AG10803 (cell line): ENCODE measurements around the gene EIF3CL.
"Not testable (repeated sequence)": the region's sequence is repeated elsewhere in the genome, so short reads cannot be mapped to it uniquely, and the experiment has no call there.

Experiments used
- DNase-seq: peaks from one replicate; pipeline ENCODE4 v3.0.0; 2010; ENCODE audit warnings: low read depth
- H3K4me3 ChIP-seq: 2 replicates; pipeline ENCODE4 v1.5.1; 2011; ENCODE audit warnings: mild to moderate bottlenecking, low read length, control low read depth

EIF3CL gene

DNA sequence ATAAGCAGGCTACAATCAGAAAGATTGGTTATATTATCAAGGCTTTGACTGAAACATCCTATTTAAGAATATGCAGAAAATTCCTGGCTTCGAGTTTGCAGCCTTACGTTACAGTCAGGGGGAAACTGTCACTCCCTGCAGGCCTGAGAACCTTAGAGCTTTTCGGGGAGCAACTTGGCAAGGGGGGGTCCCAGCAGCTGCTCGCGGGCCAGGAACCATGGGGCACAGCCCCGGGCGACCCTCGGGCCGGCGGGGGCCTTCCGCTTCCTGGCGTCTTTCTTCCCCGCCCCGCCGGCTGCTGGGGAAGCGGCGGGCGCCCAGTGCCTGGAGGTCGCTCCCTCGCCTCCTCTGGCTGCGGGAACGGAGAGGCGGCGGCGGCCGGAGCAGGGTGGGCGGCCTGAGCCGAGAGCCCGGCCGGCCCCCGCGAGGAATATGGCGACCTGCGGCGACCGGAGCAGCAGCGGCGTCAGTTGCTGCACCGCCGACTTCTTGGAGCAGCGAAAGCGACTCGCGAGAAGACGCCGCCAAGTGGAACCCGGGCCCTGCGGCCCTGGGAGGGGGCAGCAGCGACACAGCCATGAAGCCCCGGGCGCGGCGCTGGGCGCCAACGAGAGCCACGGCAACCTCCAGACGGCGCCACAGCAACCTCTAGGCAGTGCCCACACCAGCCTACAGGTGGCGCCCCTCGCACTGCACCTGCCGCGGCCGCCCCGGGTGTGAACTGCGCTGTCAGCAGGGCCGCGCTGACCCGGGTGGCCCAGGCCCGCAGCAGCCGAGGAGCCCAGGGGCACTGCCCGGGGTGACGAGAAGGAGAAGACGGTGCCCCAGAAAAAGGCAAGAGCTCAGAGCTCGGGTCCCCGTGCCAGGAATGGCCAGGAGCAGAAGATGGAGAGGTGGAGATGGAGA lies 39.1 kb downstream of the EIF3CL start:
- DNase-seq, H3K4me3 ChIP-seq: not testable (repeated sequence)

DNA sequence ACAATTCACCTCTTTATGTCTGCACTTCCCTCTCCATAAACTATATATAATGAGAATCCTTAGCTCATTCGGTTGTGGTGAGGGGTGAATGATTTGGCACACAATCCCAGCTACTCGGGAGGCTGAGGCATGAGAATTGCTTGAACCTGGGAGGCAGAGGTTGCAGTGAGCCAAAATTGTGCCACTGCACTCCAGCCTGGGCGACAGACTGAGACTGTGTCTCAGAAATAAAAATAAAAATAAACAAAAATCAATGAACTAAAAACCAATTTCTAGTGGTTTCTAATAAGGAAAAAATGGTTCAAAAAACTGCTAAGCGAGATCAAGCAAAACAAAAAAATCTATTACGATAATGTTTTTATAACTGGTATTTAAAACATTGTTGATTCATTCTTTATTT lies 40.2 kb downstream of the EIF3CL start, which contains the start of gene NPIPB6:
NPIPB6 (minus strand) TSS at position 101 of the 400 bp plus-strand sequence. CDS start 686 bp downstream, outside the sequence.
- DNase-seq, H3K4me3 ChIP-seq: not testable (repeated sequence)

DNA sequence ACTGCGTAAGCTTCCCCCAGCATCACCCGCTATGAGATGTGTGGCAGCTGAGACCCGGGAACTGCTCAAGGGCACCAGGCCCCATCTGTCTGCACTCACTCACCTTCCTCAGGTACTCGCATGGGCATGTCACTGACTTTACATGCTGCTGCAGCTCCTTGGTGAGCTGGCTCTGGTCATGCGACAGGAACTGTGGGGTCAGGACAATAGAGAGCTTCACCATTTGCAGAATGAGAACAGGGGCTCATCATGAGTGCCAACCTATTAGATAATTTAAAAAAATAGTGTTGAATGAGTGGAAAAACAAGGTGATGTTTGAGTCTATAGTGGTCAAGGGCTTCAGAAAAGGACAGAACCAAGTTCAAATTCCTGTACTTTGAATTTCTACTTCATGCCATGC lies 41.0 kb downstream of the EIF3CL start:
- not testable (repeated sequence) for H3K4me3 ChIP-seq, DNase-seq

DNA sequence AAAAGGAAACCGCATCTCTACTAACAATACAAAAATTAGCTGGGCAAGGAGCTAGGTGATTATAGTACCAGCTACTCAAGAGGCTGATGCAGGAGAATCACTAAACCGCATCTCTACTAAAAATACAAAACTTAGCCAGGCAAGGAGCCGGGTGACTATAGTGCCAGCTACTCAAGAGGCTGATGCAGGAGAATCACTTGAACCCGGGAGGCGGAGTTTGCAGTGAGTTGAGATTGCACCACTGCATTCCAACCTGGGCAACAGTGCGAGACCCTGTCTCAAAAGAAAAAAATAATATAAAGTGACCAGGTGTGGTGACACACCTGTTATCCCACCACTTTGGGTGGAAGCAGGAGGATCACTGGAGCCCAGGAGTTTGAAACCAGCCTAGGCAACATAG lies 65.4 kb downstream of the EIF3CL start:
- not testable (repeated sequence) for H3K4me3 ChIP-seq, DNase-seq

DNA sequence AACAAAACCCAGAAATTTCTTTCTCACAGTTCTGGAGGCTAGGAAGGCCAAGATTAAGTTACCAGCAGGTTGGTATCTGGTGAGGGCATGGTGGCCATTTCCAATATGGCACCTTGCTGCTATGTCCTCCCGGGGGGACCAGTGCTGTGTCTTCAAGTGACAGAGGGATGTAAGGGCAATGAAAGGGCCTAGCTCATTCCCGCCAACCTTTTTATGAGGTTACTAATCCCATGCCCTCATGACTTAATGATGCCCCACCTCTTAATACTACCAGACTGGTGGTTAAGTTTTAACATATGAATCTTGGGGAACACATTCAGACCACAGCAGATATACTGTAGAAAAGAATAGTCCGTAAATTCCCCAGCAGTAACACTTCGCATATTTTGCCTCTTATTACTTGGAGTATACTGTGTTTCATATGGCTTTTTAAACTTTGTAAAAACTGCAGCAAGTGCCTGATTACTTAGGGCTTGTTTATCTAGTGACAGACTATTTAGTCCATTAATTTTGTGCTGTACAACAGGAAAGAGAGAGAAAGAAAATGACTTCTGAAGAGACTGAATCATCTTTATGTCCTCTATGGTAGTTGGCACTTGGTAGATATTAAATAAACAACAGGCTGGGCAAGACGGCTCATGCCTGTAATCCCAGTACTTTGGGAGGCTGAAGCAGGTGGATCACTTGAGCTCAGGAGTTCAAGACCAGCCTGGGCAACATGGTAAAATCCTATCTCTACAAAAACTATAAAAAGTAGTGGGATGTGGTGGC lies 66.5 kb downstream of the EIF3CL start:
- not testable (repeated sequence) for DNase-seq, H3K4me3 ChIP-seq

DNA sequence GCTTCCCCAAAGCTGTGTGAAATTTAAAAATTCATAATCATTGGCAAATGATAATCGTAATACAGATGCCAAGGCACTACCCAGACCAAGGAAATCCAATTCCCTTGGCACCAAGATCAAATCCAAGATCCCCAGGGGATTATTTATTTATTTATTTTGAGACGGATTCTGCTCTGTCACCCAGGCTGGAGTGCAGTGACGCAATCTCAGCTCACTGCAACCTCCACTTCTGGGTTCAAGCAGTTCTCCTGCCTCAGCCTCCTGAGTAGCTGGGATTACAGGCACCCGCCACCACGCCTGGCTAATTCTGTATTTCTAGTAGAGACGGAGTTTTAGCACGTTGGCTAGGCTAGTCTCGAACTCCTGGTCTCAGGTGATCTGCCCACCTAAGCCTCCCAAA lies 68.0 kb downstream of the EIF3CL start:
- not testable (repeated sequence) for DNase-seq

DNA sequence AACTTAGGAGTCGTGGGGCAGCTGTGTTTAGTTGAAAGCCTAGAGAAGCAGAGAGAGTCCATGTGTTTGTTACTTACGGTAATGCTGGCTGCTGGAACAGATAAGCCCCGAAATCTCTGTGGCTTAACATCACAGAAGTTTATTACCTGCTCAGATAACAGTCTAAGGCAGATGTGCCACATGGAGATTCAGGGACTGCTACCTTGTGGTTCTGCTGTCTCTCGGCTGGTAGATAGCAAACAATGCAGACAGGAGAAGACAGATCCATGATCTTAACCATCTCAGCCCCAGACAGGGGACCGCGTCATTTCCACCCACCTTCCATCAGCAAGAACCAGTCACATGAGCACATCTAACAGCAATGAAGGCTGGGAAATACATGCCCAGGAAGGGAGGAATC lies 71.0 kb downstream of the EIF3CL start:
- H3K4me3 ChIP-seq, DNase-seq: not testable (repeated sequence)

More for the DNA sequence above, 68.0 kb downstream of the EIF3CL start:
- H3K4me3 ChIP-seq, result not testable (repeated sequence)

DNA sequence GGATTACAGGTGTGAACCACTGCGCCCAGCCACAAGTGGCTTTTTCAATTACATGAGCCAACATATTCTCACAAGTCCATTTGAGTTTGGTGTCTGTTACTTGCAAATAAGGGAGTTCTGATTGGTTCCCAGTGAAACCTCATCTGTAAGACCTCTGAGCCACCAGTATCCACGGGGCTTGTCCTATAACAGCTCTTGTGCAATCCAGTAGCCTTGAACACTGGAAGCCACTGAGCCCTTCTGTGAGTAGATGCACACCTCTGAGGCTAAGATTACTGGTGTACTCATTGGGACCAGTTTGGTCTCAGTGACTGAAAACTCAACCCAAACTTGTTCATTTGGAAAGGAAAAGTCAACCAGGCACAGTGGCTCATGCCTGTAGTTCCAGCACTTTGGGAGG lies 72.7 kb downstream of the EIF3CL start:
- not testable (repeated sequence) for H3K4me3 ChIP-seq, DNase-seq

DNA sequence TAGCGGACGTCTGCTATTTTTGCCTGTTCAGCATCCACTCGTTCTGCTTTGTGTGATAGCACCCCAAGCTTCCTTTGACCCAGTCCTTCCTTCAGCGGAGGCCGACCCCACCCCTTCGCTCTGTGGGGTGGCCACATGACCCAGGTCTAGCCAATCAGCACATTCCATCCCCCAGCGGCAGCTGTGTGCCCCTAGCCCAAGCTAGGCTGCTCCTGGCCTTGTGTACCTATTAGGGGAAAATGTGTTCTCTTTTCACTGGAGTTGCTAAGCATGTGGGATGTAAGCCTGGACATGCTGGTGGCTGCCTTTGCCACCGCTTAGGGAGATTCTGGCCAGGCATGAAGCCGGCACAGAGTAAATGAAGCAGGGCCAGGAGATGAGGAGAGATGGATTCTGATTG lies 73.4 kb downstream of the EIF3CL start:
- not testable (repeated sequence) for DNase-seq, H3K4me3 ChIP-seq
